ENCODE data around the gene ARFGEF2. TPM values are rescaled to one million over a fixed set of nuclear protein-coding genes. Genes with fewer than 3 reads are reported as not detected.
"Not testable (repeated sequence)": the region's sequence is repeated elsewhere in the genome, so short reads cannot be mapped to it uniquely, and the experiment has no call there.

ARFGEF2 gene
- total and polyA plus RNA-seq, 2 experiments from 2014 or later = 8.5 to 20.6 TPM

DNA sequence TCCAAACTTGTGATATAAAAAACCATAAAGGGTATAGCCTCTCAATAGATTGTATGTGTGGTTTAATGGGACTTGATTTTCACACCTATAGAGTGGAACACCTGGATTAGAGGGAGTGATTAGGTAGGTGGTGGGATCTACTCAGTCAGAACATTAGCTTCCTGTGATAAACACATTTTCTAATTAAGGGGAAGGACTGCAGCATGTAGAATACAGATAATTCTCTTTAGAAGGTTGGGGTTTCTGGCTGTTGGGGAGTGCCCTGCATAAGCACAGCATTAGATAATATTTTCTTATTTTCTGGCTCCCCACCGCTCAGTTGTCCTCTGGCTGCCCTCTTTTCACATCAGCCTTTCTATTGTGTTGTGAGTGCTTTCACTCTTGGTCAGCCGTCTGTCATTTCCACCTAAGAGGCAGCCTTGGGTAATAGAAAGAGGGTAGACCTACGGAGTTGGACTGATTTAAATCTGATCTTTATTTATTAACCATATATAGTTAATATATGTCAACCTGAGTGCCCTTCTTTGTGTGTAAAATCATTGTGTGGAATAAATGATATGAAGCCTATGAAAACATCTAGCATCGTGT, 132.6 kb downstream of the ARFGEF2 start:
- peaks cover 4% of the 10 kb centered on the region for H3K36me3 ChIP-seq
- no peak for DNase-seq (ENCODE audit: low read depth in 1 of 2, low spot score in 1 of 2)

GRCh38 chr20:49063279-49063678, 141.8 kb downstream of the ARFGEF2 start:
- Histone ChIP-seq H3K27me3 (no peaks in the 10 kb centered on the region), H3K4me1 (ENCODE audit: low read depth) (no peaks in the 10 kb centered on the region), H3K27ac (no peak overlapping the region), H3K9me3 (ENCODE audit: low read depth) (no peaks in the 10 kb centered on the region), H3K4me3 (no peak overlapping the region), H3K36me3 (peaks cover 29% of the 10 kb centered on the region)
- no peak for DNase-seq (ENCODE audit: low read depth in 1 of 2, low spot score in 1 of 2)
- no peak for TF ChIP-seq CTCF (IDR thresholded peaks at IDR 0.05; ENCODE audit: low read depth, low read length)

More for the DNA sequence above, 132.6 kb downstream of the ARFGEF2 start:
- Histone ChIP-seq H3K27ac (no peak overlapping the region), H3K27me3 (no peaks in the 10 kb centered on the region), H3K4me3 (no peak overlapping the region), H3K4me1 (ENCODE audit: low read depth) (no peaks in the 10 kb centered on the region), H3K9me3 (ENCODE audit: low read depth) (no peaks in the 10 kb centered on the region)
- no peak for TF ChIP-seq CTCF (IDR thresholded peaks at IDR 0.05; ENCODE audit: low read depth, low read length)

GRCh38 chr20:49074521-49074920, 153.0 kb downstream of the ARFGEF2 start:
- no peak for TF ChIP-seq CTCF (IDR thresholded peaks at IDR 0.05; ENCODE audit: low read depth, low read length)
- Histone ChIP-seq H3K9me3 (ENCODE audit: low read depth) (no peaks in the 10 kb centered on the region), H3K36me3 (peaks cover 76% of the 10 kb centered on the region), H3K4me3 (no peak overlapping the region), H3K27ac (no peak overlapping the region), H3K4me1 (ENCODE audit: low read depth) (no peaks in the 10 kb centered on the region), H3K27me3 (no peaks in the 10 kb centered on the region)
- DNase-seq (ENCODE audit: low read depth in 1 of 2, low spot score in 1 of 2) = no peak

DNA sequence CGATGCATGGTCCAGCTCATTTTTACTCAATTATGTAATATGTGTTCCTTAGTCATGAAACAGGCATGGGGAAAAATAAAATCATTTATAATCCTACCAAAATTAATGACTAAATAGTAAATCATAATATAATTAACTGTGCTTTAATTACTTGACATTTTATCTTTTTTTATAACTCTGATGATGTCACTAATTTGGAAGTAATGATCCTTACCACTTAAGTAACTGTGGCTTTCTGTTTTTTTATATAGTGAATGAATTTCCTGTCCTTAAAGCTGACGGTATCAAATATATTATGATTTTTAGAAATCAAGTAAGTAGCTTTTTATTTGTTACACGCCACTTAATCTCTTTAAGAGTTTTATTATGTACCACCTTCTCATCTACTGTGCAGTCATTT, 156.8 kb downstream of the ARFGEF2 start:
- H3K4me1 ChIP-seq (ENCODE audit: low read depth) = no peaks in the 10 kb centered on the region
- no peaks in the 10 kb centered on the region for H3K27me3 ChIP-seq
- H3K9me3 ChIP-seq (ENCODE audit: low read depth) = no peaks in the 10 kb centered on the region
- H3K36me3 ChIP-seq = peaks cover 74% of the 10 kb centered on the region
- H3K27ac ChIP-seq = no peak overlapping the region
- no peak for DNase-seq (ENCODE audit: low read depth in 1 of 2, low spot score in 1 of 2)
- H3K4me3 ChIP-seq = no peak overlapping the region
- no peak for TF ChIP-seq CTCF (IDR thresholded peaks at IDR 0.05; ENCODE audit: low read depth, low read length)

- not testable (repeated sequence) for H3K4me3 ChIP-seq; H3K27ac ChIP-seq; H3K27me3 ChIP-seq; H3K4me1 ChIP-seq (ENCODE audit: low read depth); DNase-seq (ENCODE audit: low read depth in 1 of 2, low spot score in 1 of 2); H3K9me3 ChIP-seq (ENCODE audit: low read depth)
- peaks cover 74% of the 10 kb centered on the region for H3K36me3 ChIP-seq
Measured at GRCh38 chr20:49082295-49082694, 160.8 kb downstream of the ARFGEF2 start.

Other genes starting within 250 kb of the ARFGEF2 start
- 12.5 and 15.3 TPM in 2 replicates for gene PREX1, start 93.7 kb upstream of the ARFGEF2 start, total RNA-seq
- 4.5 and 7.4 TPM in 2 replicates for gene PREX1, start 93.7 kb upstream of the ARFGEF2 start, polyA plus RNA-seq
- 50.3 and 54.7 TPM in 2 replicates for gene CSE1L, start 124.6 kb downstream of the ARFGEF2 start, total RNA-seq
- 78.9 and 101 TPM in 2 replicates for gene CSE1L, start 124.6 kb downstream of the ARFGEF2 start, polyA plus RNA-seq